ENCODE data around the gene ATG7.

Gene ATG7

DNA sequence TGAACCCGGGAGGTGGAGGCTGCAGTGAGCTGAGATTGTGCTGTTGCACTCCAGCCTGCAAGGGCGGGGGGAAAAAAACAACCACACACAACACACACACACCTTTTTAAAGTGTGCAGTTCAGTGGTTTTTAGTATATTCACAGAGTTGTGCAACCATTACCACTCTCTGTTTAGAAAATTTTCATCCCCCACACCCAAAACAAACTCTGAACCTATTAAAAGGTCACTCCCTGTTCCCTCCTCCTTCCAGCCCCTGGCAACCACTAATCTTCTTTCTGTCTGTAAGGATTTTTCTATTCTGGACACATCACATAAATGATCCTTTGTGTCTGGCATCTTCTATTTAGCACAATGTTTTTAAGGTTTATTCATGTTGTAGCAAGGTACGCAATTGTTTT lies 159.1 kb downstream of the ATG7 start (continued):
- TF ChIP-seq ZNF398 (tag by site-specific recombination; IDR thresholded peaks at IDR 0.05) (no peak), ZNF133 (tag by site-specific recombination; IDR thresholded peaks at IDR 0.05) (no peak), ZNF433 (tag by site-specific recombination; IDR thresholded peaks at IDR 0.05; ENCODE audit: low read depth) (no peak), ZNF138 (tag by site-specific recombination; IDR thresholded peaks at IDR 0.05; ENCODE audit: borderline replicate concordance) (no peak), KLF1 (tag by site-specific recombination; IDR thresholded peaks at IDR 0.05) (no peak), MEIS1 (CRISPR knock-in tag; IDR thresholded peaks at IDR 0.05; ENCODE audit: borderline replicate concordance) (no peak), ZNF132 (tag by site-specific recombination; IDR thresholded peaks at IDR 0.05; ENCODE audit: borderline replicate concordance) (no peak)
- TF ChIP-seq, protein P1, sequence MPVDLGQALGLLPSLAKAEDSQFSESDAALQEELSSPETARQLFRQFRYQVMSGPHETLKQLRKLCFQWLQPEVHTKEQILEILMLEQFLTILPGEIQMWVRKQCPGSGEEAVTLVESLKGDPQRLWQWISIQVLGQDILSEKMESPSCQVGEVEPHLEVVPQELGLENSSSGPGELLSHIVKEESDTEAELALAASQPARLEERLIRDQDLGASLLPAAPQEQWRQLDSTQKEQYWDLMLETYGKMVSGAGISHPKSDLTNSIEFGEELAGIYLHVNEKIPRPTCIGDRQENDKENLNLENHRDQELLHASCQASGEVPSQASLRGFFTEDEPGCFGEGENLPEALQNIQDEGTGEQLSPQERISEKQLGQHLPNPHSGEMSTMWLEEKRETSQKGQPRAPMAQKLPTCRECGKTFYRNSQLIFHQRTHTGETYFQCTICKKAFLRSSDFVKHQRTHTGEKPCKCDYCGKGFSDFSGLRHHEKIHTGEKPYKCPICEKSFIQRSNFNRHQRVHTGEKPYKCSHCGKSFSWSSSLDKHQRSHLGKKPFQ (tag by site-specific recombination; IDR thresholded peaks at IDR 0.05), result no peak

DNA sequence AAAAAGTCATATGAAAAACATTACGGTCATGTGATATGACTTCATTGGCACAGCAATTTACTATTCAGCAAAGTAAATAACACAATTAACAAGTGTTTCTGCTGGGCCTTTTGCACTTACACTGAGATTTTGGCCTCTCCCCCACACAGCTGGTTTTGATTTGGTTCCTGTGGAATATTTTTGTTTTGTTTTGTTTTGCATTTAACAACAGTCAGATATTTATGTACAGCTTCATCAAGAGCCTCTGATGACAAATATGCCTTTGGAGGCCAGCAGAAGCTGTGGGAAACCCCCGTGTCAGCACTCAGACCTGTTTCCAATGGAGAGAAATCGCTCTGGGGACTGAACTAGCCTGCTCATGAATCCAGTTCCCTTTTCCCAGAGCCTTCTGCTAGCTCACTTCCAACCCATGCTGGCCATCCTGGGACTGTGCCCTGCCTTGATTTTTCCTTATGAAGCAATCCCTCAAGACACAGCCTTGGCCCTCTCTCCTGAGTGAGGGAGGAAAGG lies 161.9 kb downstream of the ATG7 start:
- Histone ChIP-seq H3K27ac (ENCODE audit: extremely low read depth, low read depth, low read length) (no peak overlapping the region), H3K4me1 (ENCODE audit: control insufficient read depth, insufficient read depth, low read length) (no peaks in the 10 kb centered on the region), H3K36me3 (ENCODE audit: control insufficient read depth in 2 of 2, insufficient read depth in 1 of 2, low read length in 2 of 2) (no peaks in the 10 kb centered on the region), H3K9me3 (ENCODE audit: control insufficient read depth, insufficient read depth, low read depth, low read length) (no peaks in the 10 kb centered on the region), H3K4me3 (ENCODE audit: low read depth, low read length) (no peak overlapping the region)
- CTCF ChIA-PET, result no interaction called here
- TF ChIP-seq YY2 (tag by site-specific recombination; IDR thresholded peaks at IDR 0.05), result no peak
- peak; percentile 37; the same call in 1 of the 2 replicates for TF ChIP-seq GFI1B (tag by site-specific recombination; IDR thresholded peaks at IDR 0.05)
- TF ChIP-seq ZNF791 (tag by site-specific recombination; IDR thresholded peaks at IDR 0.05), result no peak
- no peak for TF ChIP-seq YY1 (tag by site-specific recombination; IDR thresholded peaks at IDR 0.05)
- TF ChIP-seq PRDM6 (tag by site-specific recombination; IDR thresholded peaks at IDR 0.05), result peak; percentile 64
- TF ChIP-seq ZXDB (tag by site-specific recombination; IDR thresholded peaks at IDR 0.05), result no peak
- TF ChIP-seq SCRT2 (tag by site-specific recombination; IDR thresholded peaks at IDR 0.05), result peak; percentile 47; the same call in 1 of the 2 replicates
- POLR2A ChIA-PET, result no interaction called here

DNA sequence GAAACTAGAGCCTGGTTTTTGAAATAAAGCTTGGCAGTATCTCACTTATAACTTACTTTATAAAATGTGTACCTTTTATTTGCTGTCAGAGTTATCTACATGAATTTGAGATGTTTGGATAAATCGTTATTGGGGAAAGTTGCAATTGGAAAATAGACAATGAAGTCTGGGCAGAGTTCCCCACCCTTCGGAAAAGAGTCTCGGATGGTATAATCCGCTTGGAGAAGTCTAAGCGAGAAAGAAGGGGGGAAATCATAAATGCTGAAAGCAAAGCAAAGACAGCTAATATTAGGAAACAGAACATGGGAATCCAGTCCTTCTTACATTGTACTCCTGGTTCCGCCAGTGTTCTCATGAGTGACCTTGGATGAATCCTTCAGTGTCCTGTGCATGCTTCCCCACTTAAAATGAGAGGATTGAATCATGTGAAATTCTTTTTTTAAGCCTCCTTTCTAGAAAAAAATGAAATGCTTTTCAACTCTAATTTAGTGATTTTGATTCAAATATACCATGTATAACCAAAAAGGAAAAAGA lies 162.4 kb downstream of the ATG7 start:
- Histone ChIP-seq H3K9me3 (ENCODE audit: control insufficient read depth, insufficient read depth, low read depth, low read length) (no peaks in the 10 kb centered on the region), H3K4me3 (ENCODE audit: low read depth, low read length) (no peak overlapping the region), H3K36me3 (ENCODE audit: control insufficient read depth in 2 of 2, insufficient read depth in 1 of 2, low read length in 2 of 2) (no peaks in the 10 kb centered on the region), H3K4me1 (ENCODE audit: control insufficient read depth, insufficient read depth, low read length) (no peaks in the 10 kb centered on the region), H3K27ac (ENCODE audit: extremely low read depth, low read depth, low read length) (no peak overlapping the region)
- ChIA-PET CTCF (no interaction called here), POLR2A (no interaction called here)
- TF ChIP-seq, protein P2, sequence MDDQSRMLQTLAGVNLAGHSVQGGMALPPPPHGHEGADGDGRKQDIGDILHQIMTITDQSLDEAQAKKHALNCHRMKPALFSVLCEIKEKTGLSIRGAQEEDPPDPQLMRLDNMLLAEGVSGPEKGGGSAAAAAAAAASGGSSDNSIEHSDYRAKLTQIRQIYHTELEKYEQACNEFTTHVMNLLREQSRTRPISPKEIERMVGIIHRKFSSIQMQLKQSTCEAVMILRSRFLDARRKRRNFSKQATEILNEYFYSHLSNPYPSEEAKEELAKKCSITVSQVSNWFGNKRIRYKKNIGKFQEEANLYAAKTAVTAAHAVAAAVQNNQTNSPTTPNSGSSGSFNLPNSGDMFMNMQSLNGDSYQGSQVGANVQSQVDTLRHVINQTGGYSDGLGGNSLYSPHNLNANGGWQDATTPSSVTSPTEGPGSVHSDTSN (CRISPR knock-in tag; IDR thresholded peaks at IDR 0.05), result no peak
- TF ChIP-seq, protein P3, sequence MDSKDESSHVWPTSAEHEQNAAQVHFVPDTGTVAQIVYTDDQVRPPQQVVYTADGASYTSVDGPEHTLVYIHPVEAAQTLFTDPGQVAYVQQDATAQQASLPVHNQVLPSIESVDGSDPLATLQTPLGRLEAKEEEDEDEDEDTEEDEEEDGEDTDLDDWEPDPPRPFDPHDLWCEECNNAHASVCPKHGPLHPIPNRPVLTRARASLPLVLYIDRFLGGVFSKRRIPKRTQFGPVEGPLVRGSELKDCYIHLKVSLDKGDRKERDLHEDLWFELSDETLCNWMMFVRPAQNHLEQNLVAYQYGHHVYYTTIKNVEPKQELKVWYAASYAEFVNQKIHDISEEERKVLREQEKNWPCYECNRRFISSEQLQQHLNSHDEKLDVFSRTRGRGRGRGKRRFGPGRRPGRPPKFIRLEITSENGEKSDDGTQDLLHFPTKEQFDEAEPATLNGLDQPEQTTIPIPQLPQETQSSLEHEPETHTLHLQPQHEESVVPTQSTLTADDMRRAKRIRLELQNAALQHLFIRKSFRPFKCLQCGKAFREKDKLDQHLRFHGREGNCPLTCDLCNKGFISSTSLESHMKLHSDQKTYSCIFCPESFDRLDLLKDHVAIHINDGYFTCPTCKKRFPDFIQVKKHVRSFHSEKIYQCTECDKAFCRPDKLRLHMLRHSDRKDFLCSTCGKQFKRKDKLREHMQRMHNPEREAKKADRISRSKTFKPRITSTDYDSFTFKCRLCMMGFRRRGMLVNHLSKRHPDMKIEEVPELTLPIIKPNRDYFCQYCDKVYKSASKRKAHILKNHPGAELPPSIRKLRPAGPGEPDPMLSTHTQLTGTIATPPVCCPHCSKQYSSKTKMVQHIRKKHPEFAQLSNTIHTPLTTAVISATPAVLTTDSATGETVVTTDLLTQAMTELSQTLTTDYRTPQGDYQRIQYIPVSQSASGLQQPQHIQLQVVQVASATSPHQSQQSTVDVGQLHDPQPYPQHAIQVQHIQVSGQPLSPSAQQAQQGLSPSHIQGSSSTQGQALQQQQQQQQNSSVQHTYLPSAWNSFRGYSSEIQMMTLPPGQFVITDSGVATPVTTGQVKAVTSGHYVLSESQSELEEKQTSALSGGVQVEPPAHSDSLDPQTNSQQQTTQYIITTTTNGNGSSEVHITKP (tag by site-specific recombination; IDR thresholded peaks at IDR 0.05), result peak; percentile 59; the same call in 1 of the 2 replicates
